ENCODE data around the gene NXPH1.

DNA sequence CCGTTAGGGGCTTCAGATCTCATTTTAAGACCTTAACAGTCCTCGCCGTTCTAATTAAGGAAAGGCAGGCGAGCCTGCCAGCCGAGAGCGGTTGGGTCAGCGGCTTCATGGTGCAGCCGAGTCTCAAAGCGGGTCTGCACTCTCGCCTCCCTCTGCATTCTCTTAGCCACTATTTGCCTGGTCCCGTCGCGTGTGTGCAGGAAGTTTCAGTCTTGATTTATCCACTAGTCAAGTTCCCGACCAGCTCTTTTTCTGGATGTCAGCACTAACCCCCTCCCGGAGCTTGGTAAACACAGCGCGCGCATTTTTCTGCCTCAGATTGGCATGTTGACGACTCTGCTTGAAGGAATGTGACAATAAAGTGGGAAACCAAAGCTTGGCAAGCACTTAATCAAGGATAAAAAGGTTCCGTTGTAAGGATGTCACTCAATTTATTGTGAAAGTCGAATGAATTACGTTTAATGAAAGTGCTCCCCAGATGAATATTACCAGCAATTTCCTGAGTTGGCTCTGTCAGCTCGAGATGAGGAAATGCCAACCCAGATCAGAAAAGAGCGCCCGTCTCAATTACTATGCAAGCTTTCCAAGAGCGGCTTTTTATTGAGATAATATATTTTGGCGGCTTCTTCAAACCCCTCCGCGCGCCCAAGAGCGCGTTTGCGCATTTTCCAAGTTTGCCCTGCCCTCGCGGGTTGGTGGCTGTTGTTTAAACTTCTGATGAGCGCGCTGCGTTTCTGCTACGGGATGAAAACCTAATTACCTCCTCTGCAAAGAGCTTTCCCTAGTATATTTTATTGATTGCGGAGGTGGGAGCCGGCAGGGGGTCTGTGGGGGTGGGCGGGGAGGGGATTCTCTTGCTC, 7.9 kb downstream of the NXPH1 start:
- TF ChIP-seq POLR2A (IDR thresholded peaks at IDR 0.05), result no peak
- TF ChIP-seq, protein P1, sequence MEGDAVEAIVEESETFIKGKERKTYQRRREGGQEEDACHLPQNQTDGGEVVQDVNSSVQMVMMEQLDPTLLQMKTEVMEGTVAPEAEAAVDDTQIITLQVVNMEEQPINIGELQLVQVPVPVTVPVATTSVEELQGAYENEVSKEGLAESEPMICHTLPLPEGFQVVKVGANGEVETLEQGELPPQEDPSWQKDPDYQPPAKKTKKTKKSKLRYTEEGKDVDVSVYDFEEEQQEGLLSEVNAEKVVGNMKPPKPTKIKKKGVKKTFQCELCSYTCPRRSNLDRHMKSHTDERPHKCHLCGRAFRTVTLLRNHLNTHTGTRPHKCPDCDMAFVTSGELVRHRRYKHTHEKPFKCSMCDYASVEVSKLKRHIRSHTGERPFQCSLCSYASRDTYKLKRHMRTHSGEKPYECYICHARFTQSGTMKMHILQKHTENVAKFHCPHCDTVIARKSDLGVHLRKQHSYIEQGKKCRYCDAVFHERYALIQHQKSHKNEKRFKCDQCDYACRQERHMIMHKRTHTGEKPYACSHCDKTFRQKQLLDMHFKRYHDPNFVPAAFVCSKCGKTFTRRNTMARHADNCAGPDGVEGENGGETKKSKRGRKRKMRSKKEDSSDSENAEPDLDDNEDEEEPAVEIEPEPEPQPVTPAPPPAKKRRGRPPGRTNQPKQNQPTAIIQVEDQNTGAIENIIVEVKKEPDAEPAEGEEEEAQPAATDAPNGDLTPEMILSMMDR (IDR thresholded peaks at IDR 0.05), result no peak
